Lower leg skin (tissue), 3 donors: ENCODE data around the gene ARHGAP21.

ENCODE experiments used
- POLR2A ChIP-seq, 2 donors: fragments of 450-650 bp; IDR thresholded peaks; one replicate each; pipeline ENCODE4 v1.6.1; 2016 to 2017; ENCODE audit warnings: antibody characterized with exemption in 2 of 2, mild to moderate bottlenecking in 1 of 2, moderate library complexity in 1 of 2
- TF ChIP-seq, protein P1 (sequence below), 3 donors: fragments of 450-650 bp; IDR thresholded peaks; one replicate each; pipeline ENCODE4 v1.5.1; 2016; ENCODE audit warnings: antibody characterized with exemption in 3 of 3, mild to moderate bottlenecking in 3 of 3, moderate library complexity in 2 of 3

DNA sequence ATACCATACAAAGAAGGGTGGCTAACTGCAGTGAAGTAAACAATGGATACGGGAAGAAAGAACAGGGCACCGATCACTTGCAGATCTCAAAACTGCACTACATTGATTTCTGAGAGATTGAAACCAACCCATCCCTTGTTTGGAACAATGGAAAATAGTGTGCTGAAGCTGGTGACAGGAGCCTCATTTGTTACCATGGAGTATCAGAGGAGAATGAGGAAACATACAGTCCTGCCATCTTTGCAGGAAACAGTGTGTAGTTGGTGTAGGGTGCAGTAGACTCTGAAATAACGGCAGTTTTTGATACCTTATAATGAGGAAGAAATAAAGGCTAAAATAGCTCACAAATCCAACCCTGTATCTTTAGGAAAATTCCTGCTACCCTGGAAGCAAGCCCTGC is 118.5 kb downstream of the ARHGAP21 start:
- TF ChIP-seq, protein P1, sequence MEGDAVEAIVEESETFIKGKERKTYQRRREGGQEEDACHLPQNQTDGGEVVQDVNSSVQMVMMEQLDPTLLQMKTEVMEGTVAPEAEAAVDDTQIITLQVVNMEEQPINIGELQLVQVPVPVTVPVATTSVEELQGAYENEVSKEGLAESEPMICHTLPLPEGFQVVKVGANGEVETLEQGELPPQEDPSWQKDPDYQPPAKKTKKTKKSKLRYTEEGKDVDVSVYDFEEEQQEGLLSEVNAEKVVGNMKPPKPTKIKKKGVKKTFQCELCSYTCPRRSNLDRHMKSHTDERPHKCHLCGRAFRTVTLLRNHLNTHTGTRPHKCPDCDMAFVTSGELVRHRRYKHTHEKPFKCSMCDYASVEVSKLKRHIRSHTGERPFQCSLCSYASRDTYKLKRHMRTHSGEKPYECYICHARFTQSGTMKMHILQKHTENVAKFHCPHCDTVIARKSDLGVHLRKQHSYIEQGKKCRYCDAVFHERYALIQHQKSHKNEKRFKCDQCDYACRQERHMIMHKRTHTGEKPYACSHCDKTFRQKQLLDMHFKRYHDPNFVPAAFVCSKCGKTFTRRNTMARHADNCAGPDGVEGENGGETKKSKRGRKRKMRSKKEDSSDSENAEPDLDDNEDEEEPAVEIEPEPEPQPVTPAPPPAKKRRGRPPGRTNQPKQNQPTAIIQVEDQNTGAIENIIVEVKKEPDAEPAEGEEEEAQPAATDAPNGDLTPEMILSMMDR (IDR thresholded peaks at IDR 0.05): no peak
- TF ChIP-seq POLR2A (IDR thresholded peaks at IDR 0.05): no peak
